Neural cell (in vitro differentiated cells): ENCODE data around the gene SLC25A34. TPM values are rescaled to one million over a fixed set of nuclear protein-coding genes. Genes with fewer than 3 reads are reported as not detected.

Source experiments
- H2AFZ ChIP-seq: fragments of 200-600, 300-800 bp; sonication (generic), shearing (Covaris generic); 2 replicates; pipeline ENCODE4 v1.6.0; 2014; ENCODE audit warnings: low read depth, mild to moderate bottlenecking, antibody characterized with exemption, low read length, moderate library complexity
- H3F3A ChIP-seq: fragments of 200-600 bp; shearing (Covaris generic); 2 replicates; pipeline ENCODE4 v1.6.1; 2016; ENCODE audit warnings: mild to moderate bottlenecking, moderate library complexity, mixed read lengths, antibody characterized with exemption, low read length; ENCODE audit not compliant: insufficient read depth, poor library complexity, severe bottlenecking
- H3K27ac ChIP-seq: fragments of 200-600, 300-800 bp; sonication (generic), shearing (Covaris generic); 2 replicates; pipeline ENCODE4 v1.5.1; 2014; ENCODE audit warnings: mild to moderate bottlenecking, low read length, moderate library complexity
- H3K27me3 ChIP-seq: fragments of 300-800, 200-600 bp; sonication (generic), shearing (Covaris generic); 2 replicates; pipeline ENCODE4 v1.6.0; 2014; ENCODE audit warnings: mild to moderate bottlenecking, low read depth, low read length, moderate library complexity; ENCODE audit not compliant: insufficient read depth
- H3K36me3 ChIP-seq: fragments of 300-800, 200-600 bp; sonication (generic), shearing (Covaris generic); 2 replicates; pipeline ENCODE4 v1.5.1; 2014; ENCODE audit warnings: mild to moderate bottlenecking, antibody characterized with exemption, low read length, moderate library complexity; ENCODE audit not compliant: insufficient read depth
- H3K4me2 ChIP-seq: fragments of 300-800, 200-600 bp; sonication (generic), shearing (Covaris generic); 2 replicates; pipeline ENCODE4 v1.6.0; 2014; ENCODE audit warnings: mild to moderate bottlenecking, low read length
- H3K4me3 ChIP-seq: fragments of 300-800, 200-600 bp; sonication (generic), shearing (Covaris generic); 2 replicates; pipeline ENCODE4 v1.5.1; 2014; ENCODE audit warnings: mild to moderate bottlenecking, low read length, moderate library complexity
- H3K79me2 ChIP-seq: fragments of 200-600 bp; shearing (Covaris generic); replicated peaks from 2 replicates; pipeline ENCODE4 v1.6.0; 2014; ENCODE audit warnings: mild to moderate bottlenecking, low read length, moderate library complexity; ENCODE audit not compliant: insufficient read depth
- H3K9ac ChIP-seq: fragments of 300-800, 200-600 bp; sonication (generic), shearing (Covaris generic); 2 replicates; pipeline ENCODE4 v1.6.1; 2016; ENCODE audit warnings: mild to moderate bottlenecking, low read length, mixed read lengths
- H3K9me2 ChIP-seq: fragments of 200-600 bp; shearing (Covaris generic); 2 replicates; pipeline ENCODE4 v1.6.1; 2016; ENCODE audit warnings: mild to moderate bottlenecking, low read length, mixed read lengths; ENCODE audit not compliant: insufficient read depth
- H3K9me3 ChIP-seq: fragments of 200-600, 300-800 bp; sonication (generic), shearing (Covaris generic); 2 replicates; pipeline ENCODE4 v1.6.1; 2016; ENCODE audit warnings: mild to moderate bottlenecking, mixed run types, low read length, moderate library complexity, mixed read lengths
- H4K20me1 ChIP-seq: fragments of 200-600 bp; shearing (Covaris generic); 2 replicates; pipeline ENCODE4 v1.6.1; 2016; ENCODE audit warnings: mild to moderate bottlenecking, mixed run types; ENCODE audit not compliant: insufficient read depth
- EP300 ChIP-seq: fragments of 450-650 bp; conservative IDR thresholded peaks from 2 replicates; pipeline ENCODE4 v1.6.1; 2014; ENCODE audit warnings: antibody characterized with exemption, mild to moderate bottlenecking, moderate library complexity; ENCODE audit not compliant: poor library complexity, severe bottlenecking
- EZH2 ChIP-seq: fragments of 200-600, 300-800 bp; shearing (Covaris generic), sonication (generic); IDR thresholded peaks from 2 replicates; pipeline ENCODE4 v1.6.1; 2014; ENCODE audit warnings: antibody characterized with exemption, low read length, borderline replicate concordance, mild to moderate bottlenecking; ENCODE audit not compliant: insufficient read depth, poor library complexity, severe bottlenecking
- MXI1 ChIP-seq: fragments of 450-650 bp; conservative IDR thresholded peaks from 2 replicates; pipeline ENCODE4 v1.6.1; 2014; ENCODE audit warnings: antibody characterized with exemption, mild to moderate bottlenecking; ENCODE audit not compliant: poor library complexity, severe bottlenecking
- POLR2AphosphoS5 ChIP-seq: IDR thresholded peaks from 2 replicates; pipeline ENCODE4 v1.6.1; 2012
- RAD21 ChIP-seq: fragments of 450-650 bp; conservative IDR thresholded peaks from 2 replicates; pipeline ENCODE4 v1.6.1; 2014; ENCODE audit warnings: antibody characterized with exemption, mild to moderate bottlenecking, moderate library complexity
- SMC3 ChIP-seq: fragments of 450-650 bp; conservative IDR thresholded peaks from 2 replicates; pipeline ENCODE4 v1.6.1; 2014; ENCODE audit warnings: antibody characterized with exemption, mild to moderate bottlenecking, moderate library complexity; ENCODE audit not compliant: poor library complexity
- TAF1 ChIP-seq: IDR thresholded peaks from 2 replicates; pipeline ENCODE4 v1.6.1; 2012; ENCODE audit warnings: low read depth
- polyA plus RNA-seq: library from polyadenylated mRNA; depleted of rRNA; stranded (reverse); fragments of >200 nt; gene quantifications from 2 replicates; pipeline ENCODE4 v1.2.3, GENCODE V29; 2014
- TF ChIP-seq, protein P1 (sequence below): fragments of 450-650 bp; IDR thresholded peaks from 2 replicates; pipeline ENCODE4 v1.5.1; 2014; ENCODE audit warnings: antibody characterized with exemption, mild to moderate bottlenecking, moderate library complexity; ENCODE audit not compliant: poor library complexity, severe bottlenecking
- TF ChIP-seq, protein P2 (sequence below): IDR thresholded peaks from 2 replicates; pipeline ENCODE4 v1.6.1; 2012; ENCODE audit warnings: borderline replicate concordance

Gene SLC25A34
- polyA plus RNA-seq, 1 donor from 2014 or later, result 5.4 TPM

DNA sequence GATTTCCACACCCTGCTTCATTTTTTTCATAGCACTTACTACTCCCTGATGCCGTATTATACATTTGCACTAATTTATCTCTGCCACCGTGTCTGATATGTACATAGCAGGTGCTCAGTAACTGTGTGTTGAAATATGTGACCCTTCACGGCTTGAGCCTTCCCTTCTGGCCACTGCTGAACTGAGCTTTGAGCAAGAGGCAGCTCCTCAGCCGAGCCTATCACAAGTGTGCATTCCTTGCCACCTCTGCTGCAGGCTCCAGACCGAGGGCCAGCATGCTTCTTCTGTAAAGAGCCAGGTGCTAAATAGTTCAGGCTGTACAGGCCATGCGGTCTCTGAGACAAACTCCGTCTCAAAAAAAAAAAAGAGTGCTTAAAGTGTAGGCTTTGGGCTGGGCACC lies 29.3 kb upstream of the SLC25A34 start:
- Histone ChIP-seq H3F3A (no peaks in the 10 kb centered on the region), H3K9me2 (no peaks in the 10 kb centered on the region), H3K4me2 (no peak overlapping the region), H3K27ac (no peak overlapping the region), H4K20me1 (no peaks in the 10 kb centered on the region), H3K79me2 (no peaks in the 10 kb centered on the region), H2AFZ (no peak overlapping the region), H3K27me3 (no peaks in the 10 kb centered on the region), H3K9ac (no peak overlapping the region), H3K9me3 (no peaks in the 10 kb centered on the region), H3K4me3 (no peak overlapping the region), H3K36me3 (no peaks in the 10 kb centered on the region)
- no peak for TF ChIP-seq RAD21
- TF ChIP-seq, protein P1, sequence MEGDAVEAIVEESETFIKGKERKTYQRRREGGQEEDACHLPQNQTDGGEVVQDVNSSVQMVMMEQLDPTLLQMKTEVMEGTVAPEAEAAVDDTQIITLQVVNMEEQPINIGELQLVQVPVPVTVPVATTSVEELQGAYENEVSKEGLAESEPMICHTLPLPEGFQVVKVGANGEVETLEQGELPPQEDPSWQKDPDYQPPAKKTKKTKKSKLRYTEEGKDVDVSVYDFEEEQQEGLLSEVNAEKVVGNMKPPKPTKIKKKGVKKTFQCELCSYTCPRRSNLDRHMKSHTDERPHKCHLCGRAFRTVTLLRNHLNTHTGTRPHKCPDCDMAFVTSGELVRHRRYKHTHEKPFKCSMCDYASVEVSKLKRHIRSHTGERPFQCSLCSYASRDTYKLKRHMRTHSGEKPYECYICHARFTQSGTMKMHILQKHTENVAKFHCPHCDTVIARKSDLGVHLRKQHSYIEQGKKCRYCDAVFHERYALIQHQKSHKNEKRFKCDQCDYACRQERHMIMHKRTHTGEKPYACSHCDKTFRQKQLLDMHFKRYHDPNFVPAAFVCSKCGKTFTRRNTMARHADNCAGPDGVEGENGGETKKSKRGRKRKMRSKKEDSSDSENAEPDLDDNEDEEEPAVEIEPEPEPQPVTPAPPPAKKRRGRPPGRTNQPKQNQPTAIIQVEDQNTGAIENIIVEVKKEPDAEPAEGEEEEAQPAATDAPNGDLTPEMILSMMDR, result no peak
- no peak for TF ChIP-seq POLR2AphosphoS5
- TF ChIP-seq TAF1, result no peak
- TF ChIP-seq SMC3, result no peak
- TF ChIP-seq, protein P2, sequence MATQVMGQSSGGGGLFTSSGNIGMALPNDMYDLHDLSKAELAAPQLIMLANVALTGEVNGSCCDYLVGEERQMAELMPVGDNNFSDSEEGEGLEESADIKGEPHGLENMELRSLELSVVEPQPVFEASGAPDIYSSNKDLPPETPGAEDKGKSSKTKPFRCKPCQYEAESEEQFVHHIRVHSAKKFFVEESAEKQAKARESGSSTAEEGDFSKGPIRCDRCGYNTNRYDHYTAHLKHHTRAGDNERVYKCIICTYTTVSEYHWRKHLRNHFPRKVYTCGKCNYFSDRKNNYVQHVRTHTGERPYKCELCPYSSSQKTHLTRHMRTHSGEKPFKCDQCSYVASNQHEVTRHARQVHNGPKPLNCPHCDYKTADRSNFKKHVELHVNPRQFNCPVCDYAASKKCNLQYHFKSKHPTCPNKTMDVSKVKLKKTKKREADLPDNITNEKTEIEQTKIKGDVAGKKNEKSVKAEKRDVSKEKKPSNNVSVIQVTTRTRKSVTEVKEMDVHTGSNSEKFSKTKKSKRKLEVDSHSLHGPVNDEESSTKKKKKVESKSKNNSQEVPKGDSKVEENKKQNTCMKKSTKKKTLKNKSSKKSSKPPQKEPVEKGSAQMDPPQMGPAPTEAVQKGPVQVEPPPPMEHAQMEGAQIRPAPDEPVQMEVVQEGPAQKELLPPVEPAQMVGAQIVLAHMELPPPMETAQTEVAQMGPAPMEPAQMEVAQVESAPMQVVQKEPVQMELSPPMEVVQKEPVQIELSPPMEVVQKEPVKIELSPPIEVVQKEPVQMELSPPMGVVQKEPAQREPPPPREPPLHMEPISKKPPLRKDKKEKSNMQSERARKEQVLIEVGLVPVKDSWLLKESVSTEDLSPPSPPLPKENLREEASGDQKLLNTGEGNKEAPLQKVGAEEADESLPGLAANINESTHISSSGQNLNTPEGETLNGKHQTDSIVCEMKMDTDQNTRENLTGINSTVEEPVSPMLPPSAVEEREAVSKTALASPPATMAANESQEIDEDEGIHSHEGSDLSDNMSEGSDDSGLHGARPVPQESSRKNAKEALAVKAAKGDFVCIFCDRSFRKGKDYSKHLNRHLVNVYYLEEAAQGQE, result no peak
- TF ChIP-seq EP300, result no peak
- no peak for TF ChIP-seq MXI1
- TF ChIP-seq EZH2, result no peak

DNA sequence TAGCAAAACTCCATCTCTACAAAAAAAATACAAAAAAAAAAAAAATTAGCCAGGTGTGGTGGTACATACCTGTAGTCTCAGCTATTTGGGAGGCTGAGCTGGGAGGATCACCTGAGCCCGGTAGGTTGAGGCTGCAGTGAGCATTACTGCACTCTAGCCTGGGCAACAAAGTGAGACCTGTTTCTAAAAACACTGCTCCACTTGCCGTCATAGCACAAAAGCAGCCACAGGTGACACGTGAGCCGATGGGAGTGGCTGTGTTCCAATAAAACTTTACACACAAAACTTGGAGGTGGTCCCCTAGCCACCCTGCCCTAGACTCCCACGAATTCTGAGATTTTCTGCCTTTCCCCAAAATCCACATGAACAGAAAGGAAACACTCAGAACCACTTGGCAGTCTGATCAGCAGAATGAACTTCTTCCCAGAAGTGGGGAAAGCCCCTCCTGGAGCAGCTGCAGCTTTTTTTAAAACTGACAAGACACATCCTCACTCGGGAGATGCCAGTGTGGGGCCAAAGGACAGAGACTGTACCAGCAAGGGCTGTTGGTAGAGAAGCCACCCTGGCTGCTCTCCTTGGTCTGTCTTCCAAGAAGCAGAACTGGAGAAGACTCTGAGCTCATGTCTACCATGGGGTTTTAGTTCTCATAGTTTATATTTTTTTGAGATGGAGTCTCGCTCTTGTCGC lies 28.7 kb upstream of the SLC25A34 start:
- no peaks in the 10 kb centered on the region for H3K9me3 ChIP-seq
- no peaks in the 10 kb centered on the region for H4K20me1 ChIP-seq
- H2AFZ ChIP-seq, result no peak overlapping the region
- no peak overlapping the region for H3K4me3 ChIP-seq
- TF ChIP-seq EP300, result no peak
- TF ChIP-seq SMC3, result no peak
- TF ChIP-seq EZH2, result no peak
- TF ChIP-seq, protein P1, result no peak
- H3K4me2 ChIP-seq, result no peak overlapping the region
- H3K27me3 ChIP-seq, result no peaks in the 10 kb centered on the region
- no peaks in the 10 kb centered on the region for H3K79me2 ChIP-seq
- no peaks in the 10 kb centered on the region for H3K9me2 ChIP-seq
- H3K36me3 ChIP-seq, result no peaks in the 10 kb centered on the region
- H3F3A ChIP-seq, result no peaks in the 10 kb centered on the region
- H3K27ac ChIP-seq, result no peak overlapping the region
- no peak overlapping the region for H3K9ac ChIP-seq
